ENCODE data around the gene OPN3. TPM values are rescaled to one million over a fixed set of nuclear protein-coding genes. Genes with fewer than 3 reads are reported as not detected.

OPN3 gene
- total and polyA plus RNA-seq, 5 experiments from 2014 or later = 11.5 to 36.0 (median 24.4) TPM

DNA sequence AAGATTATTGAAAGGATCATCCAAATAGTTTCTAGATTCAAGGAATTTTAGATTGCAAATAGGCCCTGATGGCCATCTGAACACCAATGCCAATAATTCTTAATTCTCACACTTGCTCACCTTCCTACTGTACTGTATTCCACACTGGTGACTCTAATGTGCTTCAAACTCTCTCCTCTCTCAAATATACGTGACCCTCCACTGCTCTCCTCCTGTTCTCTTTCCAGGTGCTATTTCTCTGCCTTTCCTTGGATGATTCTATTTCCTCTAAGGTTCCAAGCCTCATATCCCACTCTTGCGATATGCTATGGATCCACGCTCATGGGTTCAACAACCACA lies 79.4 kb downstream of the OPN3 start:
- ATAC-seq (no peak), DNase-seq (no peak)
- peaks cover 0 to 6% (median 3%) of the 10 kb centered on the region in 5 donors for H3K27me3 Mint-ChIP-seq
- POLR2A ChIA-PET = no interaction called here
- no peak overlapping the region for H3K27ac Mint-ChIP-seq
- no peaks in the 10 kb centered on the region for H3K36me3 Mint-ChIP-seq
- H3K4me1 Mint-ChIP-seq = no peaks in the 10 kb centered on the region
- no peak overlapping the region for H3K4me3 Mint-ChIP-seq
- no peaks in the 10 kb centered on the region for H3K9me3 Mint-ChIP-seq

DNA sequence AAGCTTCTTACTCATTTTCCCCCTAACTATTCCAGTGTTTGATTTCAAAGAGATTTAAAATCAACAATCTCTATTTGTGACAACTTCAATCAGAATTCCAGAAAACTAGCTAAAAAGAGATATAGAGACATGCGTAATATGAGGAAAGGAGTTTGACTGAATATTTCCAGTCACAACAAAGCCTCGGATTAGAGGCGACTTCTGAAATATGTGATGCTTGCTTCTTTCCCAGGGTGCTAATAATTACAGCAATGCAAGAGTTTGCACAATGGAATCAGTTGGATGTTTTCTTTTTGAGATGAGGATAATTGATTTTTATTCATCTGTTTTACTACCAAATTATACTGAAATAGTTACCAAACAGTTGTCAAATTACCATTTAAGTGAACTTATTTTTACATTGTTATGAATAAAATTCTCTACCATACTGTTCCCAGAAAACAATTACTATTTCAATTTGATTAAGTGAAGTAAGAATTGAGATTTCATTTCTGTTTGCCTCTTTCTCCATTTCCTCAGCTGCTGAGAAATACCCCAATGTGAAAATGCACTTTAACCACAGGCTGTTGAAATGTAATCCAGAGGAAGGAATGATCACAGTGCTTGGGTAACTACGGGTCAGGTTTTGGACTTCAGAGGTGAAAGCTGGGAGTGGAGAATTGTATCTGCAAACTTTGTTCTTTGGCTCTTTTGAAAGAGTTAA lies 79.9 kb downstream of the OPN3 start:
- Mint-ChIP-seq H3K36me3 (no peaks in the 10 kb centered on the region), H3K27me3 (peaks cover 0 to 6% (median 4%) of the 10 kb centered on the region in 5 donors), H3K4me1 (no peaks in the 10 kb centered on the region), H3K9me3 (no peaks in the 10 kb centered on the region), H3K4me3 (no peak overlapping the region), H3K27ac (no peak overlapping the region)
- POLR2A ChIA-PET = no interaction called here
- ATAC-seq (no peak), DNase-seq (no peak)

DNA sequence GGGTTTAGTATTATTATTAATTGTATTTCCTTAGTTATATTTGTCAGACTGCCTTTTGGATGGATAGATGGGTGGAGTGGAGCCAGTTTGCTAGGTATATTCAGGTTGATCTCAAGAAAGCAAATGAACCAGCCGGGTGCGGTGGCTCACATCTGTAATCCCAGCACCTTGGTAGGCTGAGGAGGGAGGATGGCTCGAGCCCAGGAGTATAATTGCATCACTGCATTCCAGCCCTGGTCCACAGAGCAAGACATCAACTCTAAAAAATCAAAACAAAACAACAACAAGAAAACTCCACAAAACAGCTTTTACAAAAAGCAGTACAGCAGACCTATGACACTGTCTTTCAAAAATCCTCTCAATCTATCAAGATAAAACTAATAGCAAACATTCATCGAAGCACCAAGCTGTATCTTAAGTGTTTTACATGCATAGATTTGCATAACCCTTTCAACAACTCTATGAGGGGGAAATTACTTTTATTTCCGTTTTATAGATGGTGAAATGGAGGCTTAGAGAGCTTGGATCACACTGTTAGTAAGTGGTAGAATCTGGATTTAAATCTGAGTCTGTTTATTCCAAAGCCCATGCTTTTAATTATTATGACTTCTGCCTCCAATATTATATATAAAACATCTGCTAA lies 82.5 kb downstream of the OPN3 start:
- POLR2A ChIA-PET = no interaction called here
- H3K4me3 Mint-ChIP-seq = no peak overlapping the region
- H3K27me3 Mint-ChIP-seq = peaks cover 0 to 6% (median 4%) of the 10 kb centered on the region in 5 donors
- H3K9me3 Mint-ChIP-seq = peaks cover 0 to 1% (median 0%) of the 10 kb centered on the region in 9 donors
- no peaks in the 10 kb centered on the region for H3K36me3 Mint-ChIP-seq
- H3K27ac Mint-ChIP-seq = no peak overlapping the region
- no peak for ATAC-seq
- peaks cover under 1 to 3% (median 2%) of the 10 kb centered on the region in 4 donors for H3K4me1 Mint-ChIP-seq
- no peak for DNase-seq

GRCh38 chr1:241557031-241557430 lies 83.1 kb downstream of the OPN3 start:
- Mint-ChIP-seq H3K36me3 (no peaks in the 10 kb centered on the region), H3K27me3 (peaks cover 0 to 6% (median 0%) of the 10 kb centered on the region in 5 donors), H3K9me3 (peaks cover 0 to 2% (median 0%) of the 10 kb centered on the region in 9 donors), H3K27ac (no peak overlapping the region), H3K4me3 (no peak overlapping the region), H3K4me1 (peaks cover 2 to 9% (median 8%) of the 10 kb centered on the region in 4 donors)
- DNase-seq (no peak), ATAC-seq (no peak)
- POLR2A ChIA-PET = no interaction called here

GRCh38 chr1:241555526-241555925 lies 84.6 kb downstream of the OPN3 start:
- Mint-ChIP-seq H3K9me3 (peaks cover 0 to 4% (median 0%) of the 10 kb centered on the region in 9 donors), H3K36me3 (peaks cover 0 to 3% (median 0%) of the 10 kb centered on the region in 3 donors), H3K4me3 (no peak overlapping the region), H3K4me1 (peaks cover 10 to 24% (median 21%) of the 10 kb centered on the region in 4 donors), H3K27me3 (peaks cover 0 to 4% (median 0%) of the 10 kb centered on the region in 5 donors), H3K27ac (no peak overlapping the region)
- no peak for DNase-seq
- ATAC-seq = no peak
- POLR2A ChIA-PET = no interaction called here

- POLR2A ChIA-PET = no interaction called here
- H3K27ac Mint-ChIP-seq = no peak overlapping the region
Measured at GRCh38 chr1:241553886-241554592, 86.1 kb downstream of the OPN3 start.

GRCh38 chr1:241551759-241552638 lies 88.2 kb downstream of the OPN3 start:
- H3K36me3 Mint-ChIP-seq = peaks cover 0 to 3% (median 0%) of the 10 kb centered on the region in 3 donors
- H3K27ac Mint-ChIP-seq = peak overlapping the region; percentile 87 to 98 (median 97)
- ATAC-seq (peak; percentile 89 to 94), DNase-seq (peak in 8 of 10 donors; percentile 2 to 70 (median 44))
- peaks cover 0 to 4% (median 0%) of the 10 kb centered on the region in 9 donors for H3K9me3 Mint-ChIP-seq
- peaks cover 0 to 6% (median 0%) of the 10 kb centered on the region in 5 donors for H3K27me3 Mint-ChIP-seq
- POLR2A ChIA-PET = interaction anchor here (0.8 to 1.0 kb wide), 2 partner anchors 33 to 76 kb away, joined by 4 read pairs; no protein-coding TSS in a partner anchor
- H3K4me3 Mint-ChIP-seq = peak overlapping the region; percentile 77 to 97 (median 90)
- peaks cover 10 to 29% (median 21%) of the 10 kb centered on the region in 4 donors for H3K4me1 Mint-ChIP-seq

More at GRCh38 chr1:241553886-241554592, 86.1 kb downstream of the OPN3 start:
- H3K4me3 Mint-ChIP-seq = peak overlapping the region in 1 of 10 donors; percentile 50
- H3K27me3 Mint-ChIP-seq = peaks cover 0 to 4% (median 0%) of the 10 kb centered on the region in 5 donors
- no peak for ATAC-seq
- peaks cover 0 to 3% (median 0%) of the 10 kb centered on the region in 3 donors for H3K36me3 Mint-ChIP-seq
- no peak for DNase-seq
- H3K9me3 Mint-ChIP-seq = peaks cover 0 to 4% (median 0%) of the 10 kb centered on the region in 9 donors
- H3K4me1 Mint-ChIP-seq = peaks cover 10 to 29% (median 21%) of the 10 kb centered on the region in 4 donors

GRCh38 chr1:241550318-241550717 lies 89.9 kb downstream of the OPN3 start:
- DNase-seq (no peak), ATAC-seq (no peak)
- peaks cover 0 to 3% (median 0%) of the 10 kb centered on the region in 3 donors for H3K36me3 Mint-ChIP-seq
- H3K27me3 Mint-ChIP-seq = peaks cover 0 to 9% (median 0%) of the 10 kb centered on the region in 5 donors
- no peak overlapping the region for H3K4me3 Mint-ChIP-seq
- peak overlapping the region in 4 of 10 donors; percentile 87 to 98 (median 98) for H3K27ac Mint-ChIP-seq
- POLR2A ChIA-PET = no interaction called here
- H3K4me1 Mint-ChIP-seq = peaks cover 10 to 29% (median 21%) of the 10 kb centered on the region in 4 donors
- peaks cover 0 to 4% (median 0%) of the 10 kb centered on the region in 9 donors for H3K9me3 Mint-ChIP-seq

- DNase-seq (no peak), ATAC-seq (no peak)
- no peak overlapping the region for H3K4me3 Mint-ChIP-seq
- H3K27ac Mint-ChIP-seq = no peak overlapping the region
- peaks cover 0 to 4% (median 0%) of the 10 kb centered on the region in 9 donors for H3K9me3 Mint-ChIP-seq
- POLR2A ChIA-PET = no interaction called here
- H3K27me3 Mint-ChIP-seq = peaks cover 0 to 9% (median 0%) of the 10 kb centered on the region in 5 donors
- peaks cover 0 to 3% (median 0%) of the 10 kb centered on the region in 3 donors for H3K36me3 Mint-ChIP-seq
- peaks cover 10 to 29% (median 21%) of the 10 kb centered on the region in 4 donors for H3K4me1 Mint-ChIP-seq
Measured at GRCh38 chr1:241548008-241548407, 92.2 kb downstream of the OPN3 start.
